Endodermal cell (in vitro differentiated cells): Measurements from ENCODE around the gene HTD2. TPM values are rescaled to one million over a fixed set of nuclear protein-coding genes. Genes with fewer than 3 reads are reported as not detected.
"Not testable (repeated sequence)": the region's sequence is repeated elsewhere in the genome, so short reads cannot be mapped to it uniquely, and the experiment has no call there.

Experiments used
- DNase-seq: peaks from one replicate; pipeline ENCODE4 v3.0.0-alpha.2; 2017
- H3K27ac ChIP-seq: 2 replicates; pipeline ENCODE4 v1.5.1; 2013; ENCODE audit warnings: mild to moderate bottlenecking, low read depth, low read length, moderate library complexity
- H3K27me3 ChIP-seq: 2 replicates; pipeline ENCODE4 v1.6.1; 2013; ENCODE audit warnings: mild to moderate bottlenecking, low read length, moderate library complexity; ENCODE audit not compliant: insufficient read depth, control insufficient read depth, poor library complexity, severe bottlenecking
- H3K36me3 ChIP-seq: 2 replicates; pipeline ENCODE4 v1.7.0; 2013; ENCODE audit warnings: mild to moderate bottlenecking, low read length, moderate library complexity; ENCODE audit not compliant: control insufficient read depth, insufficient read depth
- H3K4me1 ChIP-seq: one replicate; pipeline ENCODE4 v1.7.0; 2013; ENCODE audit warnings: low read length; ENCODE audit not compliant: control insufficient read depth, insufficient read depth
- H3K4me3 ChIP-seq: 2 replicates; pipeline ENCODE4 v1.5.1; 2013; ENCODE audit warnings: mild to moderate bottlenecking, low read length, moderate library complexity
- H3K9ac ChIP-seq: 2 replicates; pipeline ENCODE4 v1.6.1; 2013; ENCODE audit warnings: mild to moderate bottlenecking, low read length, moderate library complexity; ENCODE audit not compliant: poor library complexity, severe bottlenecking; ENCODE audit errors: extremely low read depth
- H3K9me3 ChIP-seq: 2 replicates; pipeline ENCODE4 v1.6.1; 2013; ENCODE audit warnings: mild to moderate bottlenecking, low read length, moderate library complexity; ENCODE audit not compliant: control insufficient read depth
- H3K27ac Mint-ChIP-seq: 2 replicates; pipeline ENCODE4 v1.8.0; 2020; ENCODE audit warnings: mixed read lengths
- H3K27me3 Mint-ChIP-seq: 2 replicates; pipeline ENCODE4 v1.8.0; 2021; ENCODE audit warnings: mild to moderate bottlenecking, mixed read lengths; ENCODE audit not compliant: insufficient read depth
- H3K36me3 Mint-ChIP-seq: 2 replicates; pipeline ENCODE4 v1.8.0; 2020; ENCODE audit warnings: low read depth, mixed read lengths
- H3K4me1 Mint-ChIP-seq: 2 replicates; pipeline ENCODE4 v1.8.0; 2020; ENCODE audit warnings: mixed read lengths
- H3K4me3 Mint-ChIP-seq: 2 replicates; pipeline ENCODE4 v1.8.0; 2020; ENCODE audit warnings: mild to moderate bottlenecking, moderate library complexity, mixed read lengths
- H3K9me3 Mint-ChIP-seq: 2 replicates; pipeline ENCODE4 v1.8.0; 2020; ENCODE audit warnings: mild to moderate bottlenecking, mixed read lengths
- WGBS, 2 experiments: methylation state at CpG; one replicate each; pipeline versions ENCODE4 v1.1.5 to v1.1.7; 2013; ENCODE audit warnings: missing lambda C conversion rate in 2 of 2, mixed read lengths in 1 of 2; ENCODE audit not compliant: insufficient coverage in 1 of 2, insufficient read length in 1 of 2; 5-methylcytosine and 5-hydroxymethylcytosine counted together
- total RNA-seq, 2 donors: library from RNA; stranded (reverse); fragmentation: NEBNext Ultra II Directional in 1 of 2; extraction: Animal tissue kit (Norgen Biotek cat#: 25700) in 1 of 2; gene quantifications; 2 replicates in 1 of 2; 3 replicates in 1 of 2; pipeline ENCODE4 v1.2.1, GENCODE V29; 2021
- TF ChIP-seq, protein P1 (sequence below): fragments of 200-600 bp; sonication (generic); conservative IDR thresholded peaks from 2 replicates; pipeline ENCODE4 v1.5.0; 2021; ENCODE audit warnings: antibody characterized with exemption, mild to moderate bottlenecking

The HTD2 gene
- total RNA-seq, 2 donors from 2014 or later: 10.5 to 13.7 TPM

DNA sequence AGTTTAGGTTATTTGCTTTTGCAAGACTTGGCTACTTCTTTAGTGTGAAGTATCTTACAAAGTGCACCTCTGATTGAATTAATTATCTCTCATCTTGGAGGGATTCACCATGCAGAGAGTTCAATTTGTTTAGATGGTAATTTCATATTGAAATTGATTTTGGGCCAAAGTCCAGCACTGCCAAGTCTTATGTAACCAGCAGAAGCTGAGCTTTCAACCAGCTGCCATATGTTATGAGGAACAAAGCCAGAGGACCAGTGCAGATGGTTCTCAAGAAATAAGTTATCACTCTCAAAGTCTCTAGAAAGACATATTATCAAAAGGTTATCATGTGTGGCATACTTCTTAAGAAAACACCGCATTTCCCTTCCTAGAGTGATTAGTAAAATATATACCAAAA, 39.7 kb upstream of the HTD2 start:
- Mint-ChIP-seq H3K27ac (no peak overlapping the region), H3K4me1 (no peaks in the 10 kb centered on the region), H3K36me3 (peaks cover 6% of the 10 kb centered on the region), H3K27me3 (no peaks in the 10 kb centered on the region), H3K4me3 (no peak overlapping the region), H3K9me3 (no peaks in the 10 kb centered on the region)
- H3K9ac ChIP-seq: no peak overlapping the region
- WGBS, 2 experiments: no CpG with 5 or more reads among the region's 1 CpG
- H3K4me1 ChIP-seq: no peaks in the 10 kb centered on the region
- no peak for DNase-seq
- H3K27ac ChIP-seq: no peak overlapping the region
- H3K4me3 ChIP-seq: no peak overlapping the region
- H3K27me3 ChIP-seq: no peaks in the 10 kb centered on the region
- TF ChIP-seq, protein P1, sequence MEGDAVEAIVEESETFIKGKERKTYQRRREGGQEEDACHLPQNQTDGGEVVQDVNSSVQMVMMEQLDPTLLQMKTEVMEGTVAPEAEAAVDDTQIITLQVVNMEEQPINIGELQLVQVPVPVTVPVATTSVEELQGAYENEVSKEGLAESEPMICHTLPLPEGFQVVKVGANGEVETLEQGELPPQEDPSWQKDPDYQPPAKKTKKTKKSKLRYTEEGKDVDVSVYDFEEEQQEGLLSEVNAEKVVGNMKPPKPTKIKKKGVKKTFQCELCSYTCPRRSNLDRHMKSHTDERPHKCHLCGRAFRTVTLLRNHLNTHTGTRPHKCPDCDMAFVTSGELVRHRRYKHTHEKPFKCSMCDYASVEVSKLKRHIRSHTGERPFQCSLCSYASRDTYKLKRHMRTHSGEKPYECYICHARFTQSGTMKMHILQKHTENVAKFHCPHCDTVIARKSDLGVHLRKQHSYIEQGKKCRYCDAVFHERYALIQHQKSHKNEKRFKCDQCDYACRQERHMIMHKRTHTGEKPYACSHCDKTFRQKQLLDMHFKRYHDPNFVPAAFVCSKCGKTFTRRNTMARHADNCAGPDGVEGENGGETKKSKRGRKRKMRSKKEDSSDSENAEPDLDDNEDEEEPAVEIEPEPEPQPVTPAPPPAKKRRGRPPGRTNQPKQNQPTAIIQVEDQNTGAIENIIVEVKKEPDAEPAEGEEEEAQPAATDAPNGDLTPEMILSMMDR: no peak
- H3K9me3 ChIP-seq: no peaks in the 10 kb centered on the region
- no peaks in the 10 kb centered on the region for H3K36me3 ChIP-seq

DNA sequence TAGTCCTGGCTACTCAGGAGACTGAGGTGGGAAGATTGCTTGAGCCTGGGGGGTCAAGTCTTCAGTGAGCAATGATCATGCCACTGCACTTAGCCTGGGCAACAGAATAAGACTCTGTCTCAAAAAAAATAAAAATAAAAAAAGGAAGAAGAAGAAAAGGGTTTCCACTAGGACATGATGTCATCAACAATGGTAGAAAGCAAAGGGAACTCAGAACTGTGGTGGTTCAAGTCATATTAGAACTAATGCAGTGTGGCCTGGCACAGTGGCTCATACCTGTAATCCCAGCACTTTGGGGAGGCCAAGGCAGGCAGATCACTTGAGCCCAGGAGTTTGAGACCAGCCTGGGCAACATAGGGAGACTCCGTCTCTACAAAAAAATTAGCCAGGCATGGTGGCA, 38.8 kb upstream of the HTD2 start:
- H3K9me3 ChIP-seq, H3K4me1 ChIP-seq, H3K9ac ChIP-seq, H3K4me3 ChIP-seq, H3K36me3 ChIP-seq, H3K4me1 Mint-ChIP-seq, H3K9me3 Mint-ChIP-seq, H3K4me3 Mint-ChIP-seq, H3K27me3 Mint-ChIP-seq, DNase-seq, H3K27ac ChIP-seq, H3K27me3 ChIP-seq, H3K27ac Mint-ChIP-seq: not testable (repeated sequence)
- WGBS, 2 experiments: 86 to 89% methylated on average over 1 of the region's 1 CpG
- peaks cover 11% of the 10 kb centered on the region for H3K36me3 Mint-ChIP-seq

DNA sequence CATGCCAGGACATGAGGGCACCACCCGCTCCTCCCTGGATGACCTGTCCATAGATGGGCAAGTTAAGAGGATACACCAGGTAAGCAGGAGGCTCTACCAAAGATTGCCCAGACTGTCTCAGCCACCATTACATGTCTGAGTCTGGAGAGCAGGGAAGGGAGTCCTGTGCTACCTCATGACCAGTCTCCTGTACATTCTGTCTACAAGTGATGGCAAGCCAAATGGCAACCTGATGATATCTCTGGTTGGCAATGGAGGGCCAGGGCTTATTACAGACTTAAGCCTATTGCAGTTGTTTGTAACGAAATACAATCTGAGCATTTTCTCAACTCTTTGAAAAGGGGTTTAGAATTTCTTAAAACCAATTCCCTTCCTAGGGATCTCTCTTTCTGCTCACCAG, 37.0 kb upstream of the HTD2 start:
- no peak overlapping the region for H3K9ac ChIP-seq
- H3K4me3 ChIP-seq: no peak overlapping the region
- no peak for DNase-seq
- no peaks in the 10 kb centered on the region for H3K27me3 Mint-ChIP-seq
- H3K36me3 Mint-ChIP-seq: peaks cover 23% of the 10 kb centered on the region
- H3K4me1 ChIP-seq: no peaks in the 10 kb centered on the region
- no peak overlapping the region for H3K27ac Mint-ChIP-seq
- H3K36me3 ChIP-seq: peaks cover 4% of the 10 kb centered on the region
- no peaks in the 10 kb centered on the region for H3K9me3 ChIP-seq
- H3K9me3 Mint-ChIP-seq: no peaks in the 10 kb centered on the region
- H3K27me3 ChIP-seq: no peaks in the 10 kb centered on the region
- WGBS, 2 experiments: 89 to 100% methylated on average over 2 of the region's 2 CpGs
- no peaks in the 10 kb centered on the region for H3K4me1 Mint-ChIP-seq
- H3K4me3 Mint-ChIP-seq: no peak overlapping the region
- TF ChIP-seq, protein P1: no peak
- H3K27ac ChIP-seq: no peak overlapping the region

DNA sequence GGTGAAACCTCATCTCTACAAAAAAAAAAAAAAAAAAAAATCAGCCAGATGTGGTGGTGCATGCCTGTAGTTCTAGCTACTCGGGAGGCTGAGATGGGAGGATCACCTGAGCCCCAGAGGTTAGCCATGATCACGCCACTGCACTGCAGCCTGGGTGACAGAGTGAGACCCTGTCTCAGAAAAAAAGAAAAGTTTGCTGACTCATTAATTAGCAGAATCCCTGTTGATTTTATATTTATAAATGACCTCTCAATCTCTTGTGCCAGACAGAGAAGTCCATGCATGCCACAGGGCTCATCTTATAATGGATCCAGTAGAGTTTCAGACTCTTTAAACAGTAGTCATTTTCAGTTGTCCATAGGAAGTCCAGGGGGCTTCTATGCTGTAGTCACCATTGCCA, 35.8 kb upstream of the HTD2 start:
- TF ChIP-seq, protein P1: no peak
- no peaks in the 10 kb centered on the region for H3K27me3 Mint-ChIP-seq
- Histone ChIP-seq H3K9me3 (no peaks in the 10 kb centered on the region), H3K4me1 (no peaks in the 10 kb centered on the region), H3K36me3 (peaks cover 4% of the 10 kb centered on the region), H3K9ac (no peak overlapping the region), H3K4me3 (no peak overlapping the region), H3K27ac (no peak overlapping the region), H3K27me3 (no peaks in the 10 kb centered on the region)
- peaks cover 31% of the 10 kb centered on the region for H3K36me3 Mint-ChIP-seq
- no peak overlapping the region for H3K4me3 Mint-ChIP-seq
- no peaks in the 10 kb centered on the region for H3K4me1 Mint-ChIP-seq
- DNase-seq: no peak
- peaks cover 3% of the 10 kb centered on the region for H3K9me3 Mint-ChIP-seq
- WGBS, 2 experiments: 64 to 94% methylated on average over 2 of the region's 2 CpGs
- no peak overlapping the region for H3K27ac Mint-ChIP-seq
